SU-DHL-6 (cell line): Measurements from ENCODE around the gene TBC1D32.

Experiments used
- EZH2phosphoT487 ChIP-seq: fragments of 200-600 bp; sonication (generic), shearing (Covaris generic); conservative IDR thresholded peaks from 2 replicates; pipeline ENCODE4 v1.6.1; 2018; ENCODE audit warnings: mild to moderate bottlenecking, antibody characterized with exemption, low read length, moderate library complexity, mixed read lengths
- TF ChIP-seq, protein P1 (sequence below): fragments of 200-600 bp; sonication (generic); IDR thresholded peaks from one replicate; pipeline ENCODE4 v1.5.1; 2017; ENCODE audit warnings: antibody characterized with exemption, mild to moderate bottlenecking, low read length, moderate library complexity; ENCODE audit not compliant: insufficient read depth, poor library complexity, severe bottlenecking

DNA sequence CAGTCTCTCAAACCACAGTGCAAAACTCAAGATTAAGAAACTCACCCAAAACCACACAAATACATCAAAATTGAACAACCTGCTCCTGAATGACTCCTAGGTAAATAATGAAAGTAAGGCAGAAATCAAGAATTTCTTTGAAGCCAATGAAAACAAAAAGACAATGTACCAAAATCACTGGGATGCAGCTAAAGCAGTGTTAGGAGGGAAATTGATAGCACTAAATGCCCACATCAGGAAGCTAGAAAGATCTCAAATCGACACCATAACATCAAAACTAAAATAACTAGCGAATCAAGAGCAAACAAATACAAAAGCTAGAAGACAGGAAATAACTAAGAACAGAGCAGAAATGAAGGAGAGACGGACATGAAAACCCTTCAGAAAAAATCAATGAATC, 70.5 kb downstream of the TBC1D32 start:
- TF ChIP-seq, protein P1, sequence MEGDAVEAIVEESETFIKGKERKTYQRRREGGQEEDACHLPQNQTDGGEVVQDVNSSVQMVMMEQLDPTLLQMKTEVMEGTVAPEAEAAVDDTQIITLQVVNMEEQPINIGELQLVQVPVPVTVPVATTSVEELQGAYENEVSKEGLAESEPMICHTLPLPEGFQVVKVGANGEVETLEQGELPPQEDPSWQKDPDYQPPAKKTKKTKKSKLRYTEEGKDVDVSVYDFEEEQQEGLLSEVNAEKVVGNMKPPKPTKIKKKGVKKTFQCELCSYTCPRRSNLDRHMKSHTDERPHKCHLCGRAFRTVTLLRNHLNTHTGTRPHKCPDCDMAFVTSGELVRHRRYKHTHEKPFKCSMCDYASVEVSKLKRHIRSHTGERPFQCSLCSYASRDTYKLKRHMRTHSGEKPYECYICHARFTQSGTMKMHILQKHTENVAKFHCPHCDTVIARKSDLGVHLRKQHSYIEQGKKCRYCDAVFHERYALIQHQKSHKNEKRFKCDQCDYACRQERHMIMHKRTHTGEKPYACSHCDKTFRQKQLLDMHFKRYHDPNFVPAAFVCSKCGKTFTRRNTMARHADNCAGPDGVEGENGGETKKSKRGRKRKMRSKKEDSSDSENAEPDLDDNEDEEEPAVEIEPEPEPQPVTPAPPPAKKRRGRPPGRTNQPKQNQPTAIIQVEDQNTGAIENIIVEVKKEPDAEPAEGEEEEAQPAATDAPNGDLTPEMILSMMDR: no peak
- no peak for TF ChIP-seq EZH2phosphoT487
